ENCODE results near the gene EIF4G3. TPM values are rescaled to one million over a fixed set of nuclear protein-coding genes. Genes with fewer than 3 reads are reported as not detected.

EIF4G3 gene
- total RNA-seq, 4 donors from 2014 or later: 24.4 to 57.0 (median 27.9) TPM

DNA sequence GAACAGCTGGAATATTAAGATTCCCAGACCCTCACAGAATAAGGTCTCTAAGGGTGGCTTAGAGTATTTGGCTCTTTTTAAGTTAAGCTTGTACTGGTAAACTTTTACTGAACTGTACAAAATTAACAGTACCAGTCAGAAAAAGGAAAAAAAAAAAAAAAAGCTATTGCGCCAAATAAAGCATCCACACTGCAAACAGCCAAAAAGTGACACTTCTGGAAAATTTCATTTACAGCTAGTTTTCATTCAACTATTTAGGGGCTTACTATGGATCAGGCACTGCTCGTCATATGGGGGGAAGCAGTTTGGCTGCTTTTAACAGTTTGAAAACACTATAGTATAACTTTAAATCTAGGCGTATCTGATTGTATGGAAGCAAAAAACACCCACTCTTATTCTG, 139.6 kb downstream of the EIF4G3 start:
- intact Hi-C loops (cut with DNase I; ENCODE audit: low total_unique reads): no loop called here

DNA sequence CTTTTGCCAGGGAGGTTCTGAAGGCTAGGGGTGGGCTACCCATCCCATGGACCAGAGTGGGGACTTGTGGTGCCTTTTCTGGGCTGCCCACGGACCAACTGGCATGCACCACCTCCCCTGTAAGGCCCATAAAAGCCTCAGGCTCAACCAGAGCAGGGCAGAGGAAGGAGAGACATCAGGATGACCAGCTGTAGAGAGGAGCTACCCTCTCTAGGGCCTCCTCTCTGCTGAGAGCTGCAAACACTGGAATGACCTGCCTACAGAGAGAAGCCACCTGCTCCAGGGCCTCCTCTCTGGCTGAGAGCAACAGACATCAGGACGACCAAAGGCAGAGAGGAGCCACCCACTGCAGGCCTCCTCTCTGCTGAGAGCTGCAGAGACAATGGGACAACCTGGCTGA, 140.9 kb downstream of the EIF4G3 start:
- H3K4me3 ChIP-seq (ENCODE audit: low read depth, poor library complexity, severe bottlenecking): no peak overlapping the region
- 39 to 80% methylated on average over 2 of the region's 2 CpGs for WGBS, 2 donors
- DNase-seq (ENCODE audit: low spot score in 2 of 2): no peak
- intact Hi-C loops (cut with DNase I; ENCODE audit: low total_unique reads): no loop called here
- TF ChIP-seq, protein P1, sequence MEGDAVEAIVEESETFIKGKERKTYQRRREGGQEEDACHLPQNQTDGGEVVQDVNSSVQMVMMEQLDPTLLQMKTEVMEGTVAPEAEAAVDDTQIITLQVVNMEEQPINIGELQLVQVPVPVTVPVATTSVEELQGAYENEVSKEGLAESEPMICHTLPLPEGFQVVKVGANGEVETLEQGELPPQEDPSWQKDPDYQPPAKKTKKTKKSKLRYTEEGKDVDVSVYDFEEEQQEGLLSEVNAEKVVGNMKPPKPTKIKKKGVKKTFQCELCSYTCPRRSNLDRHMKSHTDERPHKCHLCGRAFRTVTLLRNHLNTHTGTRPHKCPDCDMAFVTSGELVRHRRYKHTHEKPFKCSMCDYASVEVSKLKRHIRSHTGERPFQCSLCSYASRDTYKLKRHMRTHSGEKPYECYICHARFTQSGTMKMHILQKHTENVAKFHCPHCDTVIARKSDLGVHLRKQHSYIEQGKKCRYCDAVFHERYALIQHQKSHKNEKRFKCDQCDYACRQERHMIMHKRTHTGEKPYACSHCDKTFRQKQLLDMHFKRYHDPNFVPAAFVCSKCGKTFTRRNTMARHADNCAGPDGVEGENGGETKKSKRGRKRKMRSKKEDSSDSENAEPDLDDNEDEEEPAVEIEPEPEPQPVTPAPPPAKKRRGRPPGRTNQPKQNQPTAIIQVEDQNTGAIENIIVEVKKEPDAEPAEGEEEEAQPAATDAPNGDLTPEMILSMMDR (IDR thresholded peaks at IDR 0.05): no peak
- no peak for TF ChIP-seq POLR2A (IDR thresholded peaks at IDR 0.05)

More for the DNA sequence above, 139.6 kb downstream of the EIF4G3 start:
- DNase-seq (ENCODE audit: low spot score in 2 of 2): no peak
- TF ChIP-seq, protein P1 (IDR thresholded peaks at IDR 0.05): no peak
- no peak for TF ChIP-seq POLR2A (IDR thresholded peaks at IDR 0.05)
- H3K4me3 ChIP-seq (ENCODE audit: low read depth, poor library complexity, severe bottlenecking): no peak overlapping the region
- WGBS, 2 donors: 91 to 93% methylated on average over 3 of the region's 3 CpGs

DNA sequence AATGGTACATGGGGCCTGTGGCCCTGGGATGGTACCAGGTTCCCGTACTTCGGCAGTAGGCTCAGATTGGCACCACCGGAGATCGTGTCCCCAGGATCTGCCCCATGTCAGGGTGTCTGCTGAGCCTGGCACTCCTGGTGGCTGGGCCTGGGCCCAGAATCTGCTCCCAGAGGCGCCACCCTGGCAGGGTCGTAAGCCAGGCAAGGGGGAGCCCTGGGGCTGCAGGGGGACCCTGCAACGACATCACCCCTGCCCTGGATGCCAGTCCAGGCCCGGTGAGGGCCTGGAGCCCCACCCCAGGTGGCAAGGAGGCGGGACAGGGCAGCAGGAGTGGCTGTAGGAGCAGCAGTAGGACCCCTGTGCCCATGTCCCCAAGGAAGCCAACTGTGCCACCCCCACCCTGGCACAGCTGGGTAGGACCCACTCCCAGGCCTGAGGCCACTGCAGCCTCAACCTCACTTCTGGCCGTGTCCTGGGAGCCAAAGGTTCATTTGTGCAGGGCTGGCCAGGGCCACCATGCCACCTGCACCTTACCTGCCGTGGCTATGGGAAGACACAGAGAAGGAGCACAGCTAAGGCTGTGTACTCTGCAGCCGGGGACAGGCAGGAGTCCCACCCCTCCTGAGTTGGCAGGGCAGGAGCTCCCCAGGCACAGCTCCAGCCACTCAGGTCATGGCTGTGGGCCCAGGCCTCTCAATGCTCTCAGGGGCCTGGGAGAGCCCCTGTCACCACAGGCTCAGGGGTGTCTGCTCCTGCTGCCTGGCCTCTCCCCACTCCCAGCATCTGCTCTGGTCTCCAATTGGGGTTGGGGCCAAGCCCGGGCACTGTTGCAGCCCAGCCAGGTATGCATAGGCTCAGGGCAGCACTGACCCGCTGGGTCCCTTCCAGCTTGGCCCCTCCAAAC, 141.7 kb downstream of the EIF4G3 start:
- WGBS, 2 donors: 68 to 80% methylated on average over 5 to 13 of the region's 14 CpGs
- TF ChIP-seq POLR2A (IDR thresholded peaks at IDR 0.05): no peak
- TF ChIP-seq, protein P1 (IDR thresholded peaks at IDR 0.05): no peak
- H3K4me3 ChIP-seq (ENCODE audit: low read depth, poor library complexity, severe bottlenecking): no peak overlapping the region
- intact Hi-C loops (cut with DNase I; ENCODE audit: low total_unique reads): no loop called here
- no peak for DNase-seq (ENCODE audit: low spot score in 2 of 2)

DNA sequence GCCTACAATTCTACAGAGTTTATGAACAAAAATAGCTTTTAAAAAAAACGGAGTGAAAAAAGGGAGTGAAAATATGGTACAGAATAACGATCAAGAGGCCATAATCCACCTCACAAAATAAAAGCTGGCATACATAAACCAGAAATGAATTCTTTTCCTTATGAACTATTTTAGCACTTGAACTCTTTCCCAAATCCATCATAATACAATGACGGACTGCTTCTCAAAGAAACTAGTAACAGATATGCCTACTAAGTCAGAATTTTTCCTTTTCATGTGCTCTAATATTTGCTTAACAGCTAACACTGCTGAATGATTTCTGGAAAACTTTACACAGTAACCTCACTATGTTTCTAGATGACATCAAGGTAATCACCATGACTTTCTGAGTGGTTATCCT, 144.0 kb downstream of the EIF4G3 start:
- intact Hi-C loops (cut with DNase I; ENCODE audit: low total_unique reads): no loop called here
- H3K4me3 ChIP-seq (ENCODE audit: low read depth, poor library complexity, severe bottlenecking): no peak overlapping the region
- WGBS, 2 donors: 40 to 59% methylated on average over 3 of the region's 3 CpGs
- TF ChIP-seq, protein P1 (IDR thresholded peaks at IDR 0.05): no peak
- no peak for TF ChIP-seq POLR2A (IDR thresholded peaks at IDR 0.05)
- no peak for DNase-seq (ENCODE audit: low spot score in 2 of 2)

DNA sequence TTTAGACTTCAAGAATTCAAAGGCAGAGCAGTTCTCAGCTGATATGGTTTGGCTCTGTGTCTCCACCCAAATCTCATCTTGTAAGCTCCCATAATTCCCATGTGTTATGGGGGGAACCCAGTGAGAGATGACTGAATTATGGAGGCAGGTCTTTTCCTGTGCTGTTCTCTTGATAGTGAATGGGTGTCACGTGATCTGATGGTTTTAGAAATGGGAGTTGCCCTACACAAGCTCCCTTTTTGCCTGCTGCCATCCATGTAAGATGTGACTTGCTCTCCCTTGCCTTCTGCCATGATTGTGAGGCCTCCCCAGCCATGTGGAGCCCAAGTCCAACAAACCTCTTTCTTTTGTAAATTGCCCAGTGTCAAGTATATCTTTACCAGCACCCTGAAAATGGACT, 146.5 kb downstream of the EIF4G3 start:
- 94 to 100% methylated on average over 1 of the region's 1 CpG for WGBS, 2 donors
- no peak overlapping the region for H3K4me3 ChIP-seq (ENCODE audit: low read depth, poor library complexity, severe bottlenecking)
- DNase-seq (ENCODE audit: low spot score in 2 of 2): no peak
- intact Hi-C loops (cut with DNase I; ENCODE audit: low total_unique reads): no loop called here
- TF ChIP-seq, protein P1 (IDR thresholded peaks at IDR 0.05): no peak
- no peak for TF ChIP-seq POLR2A (IDR thresholded peaks at IDR 0.05)

All from lower leg skin (tissue), 4 donors.